Neural crest cell (in vitro differentiated cells): ENCODE results near the gene PRKN. TPM values are rescaled to one million over a fixed set of nuclear protein-coding genes. Genes with fewer than 3 reads are reported as not detected.

Experiments
- DNase-seq: peaks from one replicate; pipeline ENCODE4 v3.0.0; 2021; ENCODE audit warnings: low read depth, mixed read lengths, low spot score
- H3K27ac Mint-ChIP-seq: one replicate; pipeline ENCODE4 v1.8.0; 2021; ENCODE audit warnings: mild to moderate bottlenecking, mixed read lengths; ENCODE audit not compliant: unreplicated experiment
- H3K27me3 Mint-ChIP-seq: 2 replicates; pipeline ENCODE4 v1.8.0; 2021; ENCODE audit warnings: low read depth, mild to moderate bottlenecking, mixed read lengths
- H3K36me3 Mint-ChIP-seq: 2 replicates; pipeline ENCODE4 v1.8.0; 2021; ENCODE audit warnings: low read depth, mild to moderate bottlenecking, mixed read lengths
- H3K4me1 Mint-ChIP-seq: 2 replicates; pipeline ENCODE4 v1.8.0; 2021; ENCODE audit warnings: mixed read lengths
- H3K4me3 Mint-ChIP-seq: one replicate; pipeline ENCODE4 v1.8.0; 2021; ENCODE audit warnings: mild to moderate bottlenecking, mixed read lengths
- H3K9me3 Mint-ChIP-seq: 2 replicates; pipeline ENCODE4 v1.8.0; 2021; ENCODE audit warnings: mixed read lengths
- total RNA-seq: library from RNA; stranded (reverse); gene quantifications from 2 replicates; pipeline ENCODE4 v1.2.1, GENCODE V29; 2021
- TF ChIP-seq, protein P1 (sequence below): fragments of 200-600 bp; sonication (generic); conservative IDR thresholded peaks from 2 replicates; pipeline ENCODE4 v1.5.0; 2021; ENCODE audit warnings: antibody characterized with exemption, mild to moderate bottlenecking

The PRKN gene
- total RNA-seq, 1 donor from 2014 or later, result 3.2 TPM

DNA sequence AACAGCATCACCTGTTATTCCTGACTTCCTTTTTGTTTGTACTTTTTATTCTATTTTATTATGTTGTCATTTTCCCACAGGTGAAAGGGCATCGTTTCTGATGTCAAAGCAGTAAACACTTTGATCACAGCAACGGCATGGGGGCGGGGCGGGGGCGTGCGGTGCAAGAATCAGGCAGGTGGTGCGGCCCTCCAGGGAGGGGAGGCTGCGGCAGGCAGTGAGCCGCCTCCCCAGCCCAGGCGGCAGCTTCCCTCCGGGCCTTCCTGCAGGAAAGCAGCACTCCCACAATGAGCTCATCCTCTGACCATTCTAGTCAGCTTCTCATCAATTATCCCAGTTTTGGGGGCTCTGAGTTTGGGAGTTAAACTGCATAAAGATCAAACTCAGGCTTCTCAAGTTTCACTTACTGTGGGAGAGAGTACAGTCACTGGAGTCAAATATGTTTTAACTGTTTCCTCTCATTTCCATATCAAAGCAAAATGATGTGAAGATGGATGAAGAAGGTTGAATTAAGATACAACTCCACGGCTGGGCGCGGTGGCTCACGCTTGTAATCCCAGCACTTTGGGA lies 845.3 kb downstream of the PRKN start:
- H3K36me3 Mint-ChIP-seq, result no peaks in the 10 kb centered on the region
- peaks cover 3% of the 10 kb centered on the region for H3K9me3 Mint-ChIP-seq
- no peak for DNase-seq
- no peak overlapping the region for H3K27ac Mint-ChIP-seq
- H3K4me1 Mint-ChIP-seq, result no peaks in the 10 kb centered on the region
- H3K27me3 Mint-ChIP-seq, result no peaks in the 10 kb centered on the region
- TF ChIP-seq, protein P1, sequence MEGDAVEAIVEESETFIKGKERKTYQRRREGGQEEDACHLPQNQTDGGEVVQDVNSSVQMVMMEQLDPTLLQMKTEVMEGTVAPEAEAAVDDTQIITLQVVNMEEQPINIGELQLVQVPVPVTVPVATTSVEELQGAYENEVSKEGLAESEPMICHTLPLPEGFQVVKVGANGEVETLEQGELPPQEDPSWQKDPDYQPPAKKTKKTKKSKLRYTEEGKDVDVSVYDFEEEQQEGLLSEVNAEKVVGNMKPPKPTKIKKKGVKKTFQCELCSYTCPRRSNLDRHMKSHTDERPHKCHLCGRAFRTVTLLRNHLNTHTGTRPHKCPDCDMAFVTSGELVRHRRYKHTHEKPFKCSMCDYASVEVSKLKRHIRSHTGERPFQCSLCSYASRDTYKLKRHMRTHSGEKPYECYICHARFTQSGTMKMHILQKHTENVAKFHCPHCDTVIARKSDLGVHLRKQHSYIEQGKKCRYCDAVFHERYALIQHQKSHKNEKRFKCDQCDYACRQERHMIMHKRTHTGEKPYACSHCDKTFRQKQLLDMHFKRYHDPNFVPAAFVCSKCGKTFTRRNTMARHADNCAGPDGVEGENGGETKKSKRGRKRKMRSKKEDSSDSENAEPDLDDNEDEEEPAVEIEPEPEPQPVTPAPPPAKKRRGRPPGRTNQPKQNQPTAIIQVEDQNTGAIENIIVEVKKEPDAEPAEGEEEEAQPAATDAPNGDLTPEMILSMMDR, result no peak
- H3K4me3 Mint-ChIP-seq, result no peak overlapping the region

DNA sequence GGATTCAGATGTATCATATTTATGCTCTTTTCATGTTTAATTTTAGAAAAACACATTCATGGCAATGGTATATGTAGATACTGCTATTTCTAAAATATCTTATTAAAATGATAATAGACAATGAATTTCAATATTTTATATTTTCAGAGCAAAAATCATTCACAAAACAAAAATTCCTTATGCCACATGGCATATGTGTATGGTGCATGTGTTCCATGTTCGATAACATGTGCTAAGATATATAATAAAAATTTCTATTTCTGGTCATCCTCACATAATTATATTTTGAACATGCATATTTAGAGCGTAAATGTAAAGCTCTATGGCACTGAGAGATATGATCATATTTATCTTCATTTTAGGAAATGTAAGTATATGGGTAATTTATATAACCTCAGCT lies 847.5 kb downstream of the PRKN start:
- no peak overlapping the region for H3K4me3 Mint-ChIP-seq
- H3K9me3 Mint-ChIP-seq, result peaks cover 3% of the 10 kb centered on the region
- peaks cover 2% of the 10 kb centered on the region for H3K36me3 Mint-ChIP-seq
- TF ChIP-seq, protein P1, result no peak
- no peaks in the 10 kb centered on the region for H3K27me3 Mint-ChIP-seq
- DNase-seq, result no peak
- no peaks in the 10 kb centered on the region for H3K4me1 Mint-ChIP-seq
- H3K27ac Mint-ChIP-seq, result no peak overlapping the region

DNA sequence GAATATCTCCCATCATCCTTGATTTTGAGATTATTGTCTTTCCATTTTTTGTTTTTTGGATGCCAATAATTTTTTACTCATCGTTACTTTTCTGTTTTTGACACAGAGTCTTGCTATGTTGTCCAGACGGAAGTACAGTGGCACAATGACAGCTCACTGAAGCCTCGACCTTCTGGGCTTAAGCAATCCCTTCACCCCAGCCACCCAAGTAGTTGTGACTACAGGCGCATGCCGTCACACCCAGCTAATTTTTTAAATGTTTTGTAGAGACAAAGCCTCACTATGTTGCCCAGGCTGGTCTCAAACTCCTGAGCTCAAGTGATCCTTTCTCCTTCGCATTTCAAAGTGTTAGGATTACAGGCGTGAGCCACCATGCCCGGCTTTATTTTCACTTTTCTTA lies 851.3 kb downstream of the PRKN start:
- TF ChIP-seq, protein P1, result no peak

DNA sequence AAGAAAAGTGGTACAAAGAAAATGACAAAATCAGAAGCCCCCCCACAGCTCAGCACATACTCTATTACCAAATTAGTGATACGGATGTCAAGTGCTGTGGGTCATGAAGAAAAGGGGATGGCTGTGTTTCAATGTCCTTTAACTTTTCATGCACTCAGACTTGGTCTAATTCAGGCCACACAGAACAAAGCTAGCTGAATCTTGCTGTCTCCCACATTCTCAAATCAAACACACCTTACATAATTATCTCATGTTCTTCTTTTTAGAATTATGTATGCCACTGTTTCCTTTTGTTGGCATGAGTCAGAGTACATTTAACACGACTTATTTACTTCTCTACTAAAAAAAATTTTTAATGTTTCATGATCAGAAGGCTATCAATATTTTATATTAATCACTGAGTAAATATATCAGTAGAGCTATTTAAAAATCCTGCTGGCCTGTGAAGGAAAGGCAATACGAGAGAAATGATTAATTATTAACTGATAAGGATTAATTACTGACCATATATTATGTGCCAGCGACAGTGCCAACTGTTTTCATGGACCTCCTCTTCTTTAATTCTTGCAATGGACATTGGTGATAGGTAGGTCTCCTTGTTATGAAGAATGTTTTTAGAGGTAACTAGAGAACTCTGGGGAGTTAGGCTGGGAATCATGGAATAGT lies 857.2 kb downstream of the PRKN start:
- no peaks in the 10 kb centered on the region for H3K4me1 Mint-ChIP-seq
- peaks cover 3% of the 10 kb centered on the region for H3K9me3 Mint-ChIP-seq
- H3K27ac Mint-ChIP-seq, result no peak overlapping the region
- TF ChIP-seq, protein P1, result no peak
- H3K27me3 Mint-ChIP-seq, result no peaks in the 10 kb centered on the region
- no peak overlapping the region for H3K4me3 Mint-ChIP-seq
- no peak for DNase-seq
- no peaks in the 10 kb centered on the region for H3K36me3 Mint-ChIP-seq

More for the DNA sequence above, 851.3 kb downstream of the PRKN start:
- no peak for DNase-seq
- no peak overlapping the region for H3K4me3 Mint-ChIP-seq
- H3K27me3 Mint-ChIP-seq, result no peaks in the 10 kb centered on the region
- no peak overlapping the region for H3K27ac Mint-ChIP-seq
- no peaks in the 10 kb centered on the region for H3K4me1 Mint-ChIP-seq
- H3K9me3 Mint-ChIP-seq, result peaks cover 3% of the 10 kb centered on the region
- peaks cover 2% of the 10 kb centered on the region for H3K36me3 Mint-ChIP-seq

DNA sequence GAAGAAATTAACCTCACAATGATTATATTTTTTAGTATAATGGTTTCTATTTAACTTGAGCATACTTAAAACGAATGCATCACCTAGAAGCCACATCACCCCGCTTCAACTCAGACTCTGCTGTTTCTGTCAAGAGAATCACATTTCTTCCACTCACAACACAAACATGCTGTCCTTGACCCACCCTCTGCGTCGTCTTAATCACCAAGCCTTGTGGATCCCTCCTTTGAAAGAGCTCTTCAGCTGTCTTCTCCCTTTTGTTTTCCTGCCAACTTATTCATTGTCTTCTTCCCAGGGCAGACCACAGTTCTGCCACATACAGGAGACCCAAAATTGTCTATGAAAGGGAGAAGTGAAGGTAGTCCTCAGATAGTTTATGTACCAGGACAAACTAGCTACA lies 858.1 kb downstream of the PRKN start:
- DNase-seq, result no peak
- no peaks in the 10 kb centered on the region for H3K27me3 Mint-ChIP-seq
- H3K4me1 Mint-ChIP-seq, result no peaks in the 10 kb centered on the region
- H3K9me3 Mint-ChIP-seq, result peaks cover 3% of the 10 kb centered on the region
- H3K4me3 Mint-ChIP-seq, result no peak overlapping the region
- TF ChIP-seq, protein P1, result no peak
- H3K36me3 Mint-ChIP-seq, result no peaks in the 10 kb centered on the region
- no peak overlapping the region for H3K27ac Mint-ChIP-seq
